AG10803 (cell line): ENCODE measurements around the gene PPP1CC.

Experiments used
- DNase-seq: peaks from one replicate; pipeline ENCODE4 v3.0.0; 2010; ENCODE audit warnings: low read depth
- H3K4me3 ChIP-seq: 2 replicates; pipeline ENCODE4 v1.5.1; 2011; ENCODE audit warnings: mild to moderate bottlenecking, low read length, control low read depth
- TF ChIP-seq, protein P1 (sequence below): conservative IDR thresholded peaks from 2 replicates; pipeline ENCODE4 v1.5.1; 2011; ENCODE audit warnings: mild to moderate bottlenecking, low read length, control low read depth, inconsistent platforms

Gene PPP1CC

DNA sequence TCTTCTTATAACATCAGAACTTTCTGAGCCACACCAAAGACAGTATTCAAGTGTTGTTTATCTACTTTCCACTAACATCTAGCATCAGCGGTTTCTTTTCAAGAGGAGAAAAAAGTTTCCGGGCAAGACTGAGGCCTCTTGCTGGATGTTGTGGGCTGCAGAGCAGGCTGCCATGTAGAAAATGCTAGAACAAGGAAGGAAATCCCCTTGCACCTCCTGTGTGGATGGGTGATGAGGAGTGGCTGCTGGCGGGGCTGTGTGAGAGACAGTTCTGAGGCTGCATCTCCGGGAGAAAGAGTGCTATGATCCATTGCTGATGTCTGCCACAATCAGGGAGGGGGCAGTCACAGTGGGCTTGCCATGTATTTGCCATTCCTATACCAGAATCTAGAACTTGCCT lies 37.8 kb upstream of the PPP1CC start:
- no peak for DNase-seq
- TF ChIP-seq, protein P1, sequence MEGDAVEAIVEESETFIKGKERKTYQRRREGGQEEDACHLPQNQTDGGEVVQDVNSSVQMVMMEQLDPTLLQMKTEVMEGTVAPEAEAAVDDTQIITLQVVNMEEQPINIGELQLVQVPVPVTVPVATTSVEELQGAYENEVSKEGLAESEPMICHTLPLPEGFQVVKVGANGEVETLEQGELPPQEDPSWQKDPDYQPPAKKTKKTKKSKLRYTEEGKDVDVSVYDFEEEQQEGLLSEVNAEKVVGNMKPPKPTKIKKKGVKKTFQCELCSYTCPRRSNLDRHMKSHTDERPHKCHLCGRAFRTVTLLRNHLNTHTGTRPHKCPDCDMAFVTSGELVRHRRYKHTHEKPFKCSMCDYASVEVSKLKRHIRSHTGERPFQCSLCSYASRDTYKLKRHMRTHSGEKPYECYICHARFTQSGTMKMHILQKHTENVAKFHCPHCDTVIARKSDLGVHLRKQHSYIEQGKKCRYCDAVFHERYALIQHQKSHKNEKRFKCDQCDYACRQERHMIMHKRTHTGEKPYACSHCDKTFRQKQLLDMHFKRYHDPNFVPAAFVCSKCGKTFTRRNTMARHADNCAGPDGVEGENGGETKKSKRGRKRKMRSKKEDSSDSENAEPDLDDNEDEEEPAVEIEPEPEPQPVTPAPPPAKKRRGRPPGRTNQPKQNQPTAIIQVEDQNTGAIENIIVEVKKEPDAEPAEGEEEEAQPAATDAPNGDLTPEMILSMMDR = no peak

DNA sequence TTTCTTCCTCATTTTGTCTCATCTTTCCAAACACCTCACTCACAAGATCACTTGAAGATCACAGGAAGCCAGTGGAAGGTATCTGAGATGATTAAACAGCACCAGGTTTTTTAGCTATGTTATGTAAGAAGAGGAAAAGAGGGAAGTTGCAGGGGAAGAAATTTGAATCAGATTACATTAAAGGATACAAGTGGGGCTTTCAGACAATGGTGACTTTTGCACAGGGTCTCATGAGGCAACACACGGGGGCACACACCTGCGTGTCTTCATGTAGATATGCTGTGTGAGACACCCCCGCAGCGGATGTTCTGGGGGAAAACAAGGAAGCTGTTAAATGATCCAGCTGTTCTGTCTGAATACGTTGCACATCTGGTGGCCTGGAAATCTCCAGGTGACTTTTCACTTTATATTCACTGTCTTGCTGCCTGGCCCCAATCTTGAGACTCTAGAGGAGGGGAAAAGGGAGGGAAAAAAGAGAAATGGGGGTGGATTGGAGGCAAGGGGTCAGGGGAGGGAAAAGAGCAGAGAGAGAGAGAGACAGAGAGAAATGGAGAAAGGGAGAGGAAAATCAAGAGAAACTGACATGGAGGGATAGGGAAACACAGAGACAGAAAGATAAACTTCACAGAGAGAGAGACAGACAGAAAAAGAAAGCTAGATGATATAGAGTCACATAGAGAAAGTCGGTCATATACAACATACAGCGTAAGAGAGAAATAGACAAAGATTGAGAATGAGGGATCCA lies 36.3 kb upstream of the PPP1CC start:
- TF ChIP-seq, protein P1 = no peak
- no peak overlapping the region for H3K4me3 ChIP-seq
- DNase-seq = no peak

More for the DNA sequence above, 37.8 kb upstream of the PPP1CC start:
- H3K4me3 ChIP-seq = no peak overlapping the region

DNA sequence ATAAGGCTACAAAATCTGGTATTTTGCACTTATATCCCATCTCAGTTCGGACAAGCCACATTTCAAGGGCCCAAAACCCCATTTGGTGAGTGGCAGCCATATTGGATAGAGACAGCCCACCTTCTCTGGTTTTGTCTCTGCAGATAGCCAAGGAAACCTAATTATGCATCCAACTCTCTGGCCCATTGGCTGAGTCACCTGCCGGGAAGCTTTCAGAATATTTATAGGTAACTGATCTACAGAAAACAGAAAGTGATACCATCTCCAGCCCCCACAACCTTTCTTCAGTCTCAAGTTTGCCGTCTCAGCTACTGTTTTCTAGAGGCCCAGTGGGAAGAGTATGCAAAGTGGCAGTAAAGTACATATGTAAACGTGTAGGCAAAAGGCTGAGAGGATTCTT lies 33.7 kb upstream of the PPP1CC start:
- DNase-seq = no peak
- H3K4me3 ChIP-seq = no peak overlapping the region
- TF ChIP-seq, protein P1 = no peak

DNA sequence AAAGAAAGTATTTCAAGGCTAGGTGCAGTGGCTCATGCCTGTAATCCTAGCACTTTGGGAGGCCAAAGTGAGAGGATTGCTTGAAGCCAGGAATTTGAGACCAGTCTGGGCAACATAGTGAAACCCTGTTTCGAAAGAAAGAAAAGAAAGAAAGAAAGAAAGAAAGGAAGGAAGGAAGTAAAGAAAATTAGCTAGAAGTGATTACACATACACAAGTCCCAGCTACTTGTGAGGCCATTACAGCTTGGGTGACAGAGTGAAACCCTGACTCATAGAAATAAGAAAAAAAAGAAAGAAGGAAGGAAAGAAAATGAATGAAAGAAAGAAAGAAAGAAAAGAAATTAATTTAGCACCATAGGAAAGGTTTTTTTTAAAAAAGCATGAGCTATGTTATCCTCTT lies 33.3 kb upstream of the PPP1CC start:
- TF ChIP-seq, protein P1 = no peak
- no peak for DNase-seq
- H3K4me3 ChIP-seq = no peak overlapping the region

DNA sequence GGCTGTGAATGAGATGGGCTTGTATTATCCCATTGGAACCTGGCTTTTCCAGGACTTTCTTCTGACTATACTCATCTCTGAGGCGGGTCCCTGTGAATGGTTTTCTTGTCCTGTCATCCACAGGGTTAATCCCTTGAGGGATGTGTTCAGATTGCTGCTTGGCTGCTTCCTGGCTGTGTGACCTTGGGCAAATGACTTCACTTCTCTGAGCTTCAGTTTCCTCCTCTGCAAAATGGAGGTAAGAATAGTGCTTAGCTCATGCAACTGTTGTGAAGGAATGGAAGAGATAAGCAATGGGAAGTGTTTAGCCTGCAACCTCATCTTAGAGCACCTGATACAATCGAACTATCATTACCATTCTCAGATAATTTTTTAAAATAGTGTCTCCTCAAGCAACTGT lies 32.1 kb upstream of the PPP1CC start:
- TF ChIP-seq, protein P1 = no peak
- no peak for DNase-seq
- H3K4me3 ChIP-seq = no peak overlapping the region

DNA sequence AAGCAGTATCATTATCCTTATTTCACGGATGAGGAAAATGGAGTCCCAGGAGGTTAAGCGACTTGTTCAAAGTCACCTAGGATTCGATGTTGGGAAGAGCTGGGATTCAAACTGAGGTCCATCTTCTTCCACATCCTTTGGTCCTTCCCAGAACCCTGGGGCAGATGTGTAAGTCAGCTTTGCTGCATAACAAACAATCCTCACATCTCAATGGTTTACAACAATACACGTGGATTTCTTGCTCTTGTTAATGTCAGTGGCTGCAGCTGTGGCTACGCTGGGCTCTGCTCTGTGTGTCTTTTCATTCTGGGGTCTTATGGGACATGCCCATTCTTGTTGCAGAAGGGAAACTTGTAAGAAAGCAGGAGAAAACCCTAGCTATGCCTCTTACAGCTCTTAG lies 26.3 kb upstream of the PPP1CC start:
- DNase-seq = no peak
- TF ChIP-seq, protein P1 = no peak
- H3K4me3 ChIP-seq = no peak overlapping the region

DNA sequence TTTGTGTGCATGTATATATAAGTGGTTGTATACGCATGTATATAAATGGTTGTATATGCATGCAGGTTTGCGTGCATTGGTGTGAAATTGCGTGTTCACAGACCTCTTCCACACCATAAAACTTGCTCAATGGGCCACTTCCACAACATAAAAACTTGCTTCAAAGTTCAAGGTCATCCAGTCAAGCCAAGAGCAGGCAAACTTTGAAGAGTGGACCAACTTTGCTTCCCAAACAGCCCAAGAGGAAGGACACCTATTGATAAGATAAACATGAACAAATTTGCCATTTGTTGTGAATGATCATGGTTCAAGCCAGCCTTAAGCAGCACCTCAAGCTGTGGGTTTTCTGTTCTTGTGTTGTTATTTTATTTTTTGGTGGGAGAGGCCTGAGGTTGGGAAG lies 25.2 kb upstream of the PPP1CC start:
- no peak overlapping the region for H3K4me3 ChIP-seq
- no peak for DNase-seq
- TF ChIP-seq, protein P1 = no peak
